HG03354 (cell line): ENCODE results near the gene ETNK1.

Experiments
- ATAC-seq: cut with Tn5 transposase; IDR thresholded peaks from one replicate; pipeline ENCODE4 v1.9.1; 2021; ENCODE audit warnings: mild to moderate bottlenecking; ENCODE audit not compliant: unreplicated experiment, poor library complexity, severe bottlenecking

Gene ETNK1

GRCh38 chr12:22631863-22632463, 7.0 kb downstream of the ETNK1 start:
- ATAC-seq: no peak

DNA sequence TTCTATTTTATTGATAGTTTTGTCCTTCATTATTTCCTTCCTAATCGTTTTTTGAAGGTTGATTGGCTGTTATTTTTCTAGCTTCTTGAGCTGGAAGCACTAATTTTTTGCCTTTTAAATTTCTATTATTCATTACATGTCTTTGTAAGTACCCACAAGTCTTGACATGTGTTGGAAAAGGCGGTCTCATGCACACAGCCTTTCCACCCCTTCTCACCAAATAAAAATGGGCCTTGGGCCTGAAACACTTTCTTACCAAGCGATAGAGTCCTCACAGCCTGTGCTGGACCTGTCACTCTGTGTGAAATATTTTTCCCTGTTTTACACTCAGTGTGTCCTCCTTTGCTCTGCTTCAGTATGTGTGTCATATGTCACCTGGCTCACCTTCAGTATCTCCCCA, 9.9 kb downstream of the ETNK1 start:
- ATAC-seq: no peak

- no peak for ATAC-seq
Measured at GRCh38 chr12:22635812-22636211, 10.8 kb downstream of the ETNK1 start.

GRCh38 chr12:22640851-22641250, 15.9 kb downstream of the ETNK1 start:
- ATAC-seq: no peak

DNA sequence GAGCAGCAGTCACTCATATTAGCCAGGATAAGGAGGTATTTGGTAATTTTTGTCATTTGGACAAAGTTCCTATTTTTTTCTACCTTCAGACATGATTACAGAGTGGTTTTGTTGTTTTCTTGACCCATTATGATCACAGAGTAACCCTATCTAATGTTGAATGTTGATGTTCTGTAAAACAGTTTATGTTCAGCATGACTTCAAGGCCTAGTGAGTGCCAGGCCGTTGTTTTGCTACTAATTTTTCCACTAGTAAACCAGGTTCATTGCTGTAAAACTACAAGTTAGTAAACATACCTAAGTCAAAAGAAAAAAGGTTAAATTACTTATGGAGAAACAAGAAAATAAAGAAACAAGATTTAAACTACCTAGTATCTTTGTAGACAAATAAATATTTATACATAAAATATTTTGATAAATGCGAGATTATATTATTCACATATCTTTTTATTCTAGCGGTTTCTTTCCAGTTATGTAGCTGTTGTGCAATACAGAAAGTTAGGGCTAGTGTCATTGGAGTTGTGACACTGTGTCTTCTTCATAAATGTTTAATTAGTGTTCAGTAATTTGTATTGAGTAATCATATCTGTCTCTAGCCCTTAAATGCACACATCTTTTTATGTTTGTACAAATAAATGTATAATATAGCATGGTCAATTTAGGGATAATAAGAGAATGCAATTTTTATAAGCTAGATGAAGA, 16.5 kb downstream of the ETNK1 start:
- no peak for ATAC-seq

DNA sequence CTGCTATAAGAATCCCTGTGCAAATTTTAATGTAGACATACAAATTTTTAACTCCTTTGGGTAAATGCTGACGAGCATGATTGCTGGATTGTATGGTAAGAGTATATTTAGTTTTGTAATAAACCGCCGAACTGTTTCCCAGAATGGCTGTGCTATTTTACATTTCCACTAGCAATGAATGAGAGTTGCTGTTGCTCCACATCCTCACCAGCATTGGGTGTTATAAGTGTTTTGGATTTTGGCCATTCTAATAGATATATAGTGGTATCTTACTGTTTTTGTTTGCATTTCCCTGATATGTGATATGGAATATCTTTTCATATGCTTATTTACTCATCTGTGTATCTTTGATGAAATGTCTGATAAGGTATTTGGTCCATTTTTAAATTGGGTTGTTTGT, 23.7 kb downstream of the ETNK1 start:
- no peak for ATAC-seq

- ATAC-seq: no peak
Measured at GRCh38 chr12:22653075-22653474, 28.1 kb downstream of the ETNK1 start.

- ATAC-seq: no peak
Measured at GRCh38 chr12:22653791-22654190, 28.8 kb downstream of the ETNK1 start.

DNA sequence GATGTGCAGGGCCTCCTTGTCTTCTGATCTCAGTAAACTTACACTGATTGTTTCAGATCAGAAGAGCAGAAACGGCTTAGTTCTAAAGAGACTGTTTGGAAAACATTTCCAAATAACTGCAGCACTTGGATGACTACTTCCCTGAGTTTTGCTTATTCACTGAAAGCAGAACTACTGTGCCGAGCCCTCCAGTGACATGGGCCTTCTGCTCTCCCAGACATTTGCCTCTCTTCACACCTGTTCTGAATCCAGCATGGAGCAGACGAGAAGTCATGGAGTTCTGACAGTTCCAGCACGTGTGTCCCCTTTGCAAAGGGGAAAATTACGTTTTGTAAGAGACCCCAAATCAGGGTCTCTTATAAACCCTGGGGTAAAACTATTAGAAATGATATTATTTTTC, 31.4 kb downstream of the ETNK1 start:
- ATAC-seq: no peak

DNA sequence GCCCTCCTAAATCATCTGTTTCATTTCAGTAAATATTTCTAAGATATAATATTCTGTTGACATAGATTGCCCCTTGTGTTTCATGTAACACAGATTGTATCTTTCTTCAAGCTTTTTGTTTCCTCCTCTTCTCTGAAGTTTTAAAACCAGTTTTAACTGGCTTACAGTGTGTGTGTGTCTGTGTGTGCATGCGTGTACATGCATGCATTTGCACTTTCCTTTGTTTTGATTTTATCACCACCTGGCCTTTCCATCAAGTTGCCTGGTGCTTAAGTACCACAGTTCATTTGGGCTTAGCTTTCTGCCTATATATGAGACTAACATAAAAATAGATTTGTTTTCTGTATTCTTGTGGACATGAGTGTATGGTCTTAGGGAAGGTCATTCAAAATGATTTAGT, 31.9 kb downstream of the ETNK1 start:
- ATAC-seq: no peak

- ATAC-seq: peak; percentile 48
Measured at GRCh38 chr12:22657538-22657937, 32.6 kb downstream of the ETNK1 start.

DNA sequence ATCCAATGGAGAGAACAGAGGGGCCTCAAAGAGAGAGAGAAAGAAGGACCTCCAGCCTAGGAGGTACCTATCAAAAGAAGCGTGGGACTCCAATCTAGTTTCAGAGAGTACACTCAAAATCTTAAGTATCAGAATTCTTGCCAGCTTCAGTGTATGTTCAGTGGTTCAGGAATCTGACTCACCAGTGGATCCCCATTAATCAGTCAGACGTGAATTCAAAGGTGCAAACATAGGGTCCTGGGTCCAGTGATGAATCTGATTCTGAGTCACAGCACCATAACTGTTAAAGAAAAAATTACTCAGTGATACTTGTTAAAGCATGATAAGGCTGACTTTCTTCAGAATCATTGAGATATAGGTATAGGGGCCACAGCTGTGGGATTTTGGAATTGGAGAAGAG, 33.2 kb downstream of the ETNK1 start:
- no peak for ATAC-seq

DNA sequence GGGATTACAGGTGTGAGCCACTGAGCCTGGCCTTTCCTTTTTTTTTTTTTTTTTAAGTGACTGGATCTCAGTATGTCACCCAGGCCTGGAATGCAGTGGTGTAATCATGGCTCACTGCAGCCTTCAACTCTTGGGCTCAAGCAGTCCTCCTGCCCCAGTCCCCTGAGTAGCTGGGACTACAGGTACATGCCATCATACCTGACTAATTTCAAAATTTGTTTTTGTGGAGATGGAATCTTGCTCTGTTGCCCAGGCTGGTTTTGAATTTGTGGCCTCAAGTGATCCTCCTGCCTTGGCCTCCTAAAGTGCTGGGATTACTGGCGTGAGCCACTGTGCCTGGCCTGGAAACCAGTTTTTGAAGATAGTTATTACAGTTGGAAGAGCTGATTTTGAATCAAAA, 37.4 kb downstream of the ETNK1 start:
- no peak for ATAC-seq

DNA sequence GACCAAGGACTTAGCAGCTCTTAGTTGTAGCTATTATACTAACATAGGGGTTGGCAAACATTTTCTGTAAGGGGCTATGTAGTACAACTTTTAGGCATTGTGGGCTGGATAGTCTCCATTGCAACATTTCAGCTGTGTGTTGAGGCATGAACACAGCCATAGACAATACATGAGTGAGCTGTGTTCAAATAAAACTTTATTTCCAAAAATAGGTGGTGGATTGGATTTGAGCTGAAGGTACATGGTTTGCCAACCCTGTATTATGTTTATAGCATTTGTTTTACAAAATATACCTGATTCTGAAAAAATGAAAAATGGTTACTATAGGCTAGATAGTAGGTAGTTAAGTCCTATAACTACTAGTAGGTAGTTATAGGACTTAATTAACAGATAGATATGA, 40.5 kb downstream of the ETNK1 start:
- no peak for ATAC-seq

DNA sequence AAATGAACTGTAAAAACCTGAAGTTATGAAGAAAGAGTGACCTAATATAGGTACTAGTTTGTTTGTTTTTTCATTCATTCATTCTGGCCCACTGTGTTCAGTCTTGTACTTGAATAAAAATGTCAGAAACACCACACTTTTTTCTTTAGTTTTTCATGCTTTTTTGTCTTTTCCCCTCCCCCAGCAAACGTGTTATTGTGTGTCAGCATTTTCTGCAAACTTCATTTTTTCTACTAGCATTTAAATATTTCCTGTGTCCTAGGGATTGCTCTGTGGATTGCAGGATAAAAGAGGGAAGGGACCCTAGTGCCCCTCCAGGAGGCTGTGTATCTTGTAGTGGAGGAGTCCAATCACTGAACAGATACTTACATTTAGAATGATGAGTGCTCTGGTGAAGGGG, 42.2 kb downstream of the ETNK1 start:
- ATAC-seq: no peak

DNA sequence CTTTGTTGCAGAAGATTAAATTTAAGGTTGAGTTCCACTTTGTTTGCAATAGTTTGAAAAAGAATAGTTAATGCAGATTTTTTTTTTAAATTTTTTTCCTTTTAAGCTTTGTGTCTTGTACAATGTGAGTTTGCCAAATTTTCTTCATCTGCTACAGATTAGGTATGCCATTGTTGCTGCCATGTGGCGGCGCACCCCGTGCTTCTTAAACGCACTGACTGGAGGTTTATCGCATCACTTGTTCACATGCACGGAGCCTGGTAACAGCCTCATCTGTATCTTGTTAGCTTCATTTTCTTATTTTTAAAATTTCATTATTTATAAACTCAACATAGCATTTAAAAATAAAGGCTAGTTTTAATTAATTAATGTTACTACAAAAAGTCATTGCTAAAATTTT, 43.5 kb downstream of the ETNK1 start:
- ATAC-seq: no peak

GRCh38 chr12:22670762-22671161, 45.8 kb downstream of the ETNK1 start:
- ATAC-seq: no peak

DNA sequence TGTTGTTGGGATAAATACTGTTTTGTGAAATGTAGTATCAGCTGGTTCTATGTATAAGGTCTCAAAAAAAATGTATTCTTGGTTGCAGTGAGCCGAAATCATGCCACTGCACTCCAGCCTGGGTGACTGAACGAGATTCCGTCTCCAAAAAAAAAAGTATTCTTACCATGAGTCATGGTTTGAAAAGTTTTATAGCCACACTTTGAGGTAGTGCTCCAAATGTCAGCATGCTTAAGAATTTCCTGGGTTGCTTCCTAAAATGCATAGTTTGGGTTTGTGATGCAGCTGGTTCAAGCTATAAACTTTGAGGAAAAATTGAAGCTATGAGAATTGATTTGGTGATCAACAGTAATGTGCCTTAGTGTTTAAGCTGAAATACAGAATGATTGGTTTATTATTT, 48.0 kb downstream of the ETNK1 start:
- ATAC-seq: no peak

DNA sequence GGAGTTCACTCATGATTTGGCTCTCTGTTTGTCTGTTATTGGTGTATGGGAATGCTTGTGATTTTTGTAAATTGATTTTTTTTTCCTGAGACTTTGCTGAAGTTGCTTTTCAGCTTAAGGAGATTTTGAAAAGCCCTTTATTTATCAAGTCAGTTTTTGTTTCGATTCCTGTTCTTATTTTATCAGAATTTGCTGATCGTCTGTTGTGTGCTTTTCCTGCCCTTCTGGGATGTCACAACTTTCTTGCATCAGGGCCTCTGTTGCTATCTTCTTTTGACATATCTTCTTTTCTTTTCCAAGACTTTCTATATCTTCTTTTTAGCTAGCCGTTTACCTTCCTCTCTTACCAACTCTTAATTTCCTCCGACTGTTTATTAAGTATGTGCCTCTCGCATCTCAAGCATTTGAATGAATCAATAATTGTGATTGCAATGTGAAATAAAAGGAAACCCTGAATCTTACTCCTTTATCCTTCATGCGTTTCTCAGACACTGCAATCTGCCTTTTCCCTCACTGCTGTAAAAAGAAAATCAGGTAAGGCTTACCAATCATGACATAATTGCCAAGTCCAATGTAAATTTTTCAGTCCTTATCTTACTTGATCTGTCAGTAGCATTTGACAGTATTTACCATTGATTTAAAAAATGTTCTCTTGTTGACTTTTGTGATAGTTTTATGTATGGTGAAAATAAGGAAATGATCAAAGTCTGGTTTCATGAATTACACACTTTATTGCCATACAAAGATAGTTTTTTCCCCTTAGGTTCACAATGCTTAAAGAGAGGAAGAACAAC, 53.0 kb downstream of the ETNK1 start:
- no peak for ATAC-seq

GRCh38 chr12:22682663-22683062, 57.7 kb downstream of the ETNK1 start:
- ATAC-seq: no peak

GRCh38 chr12:22683131-22683530, 58.2 kb downstream of the ETNK1 start:
- no peak for ATAC-seq
